Measurements from ENCODE around the gene TMEM247.

- TF ChIP-seq, protein P1, sequence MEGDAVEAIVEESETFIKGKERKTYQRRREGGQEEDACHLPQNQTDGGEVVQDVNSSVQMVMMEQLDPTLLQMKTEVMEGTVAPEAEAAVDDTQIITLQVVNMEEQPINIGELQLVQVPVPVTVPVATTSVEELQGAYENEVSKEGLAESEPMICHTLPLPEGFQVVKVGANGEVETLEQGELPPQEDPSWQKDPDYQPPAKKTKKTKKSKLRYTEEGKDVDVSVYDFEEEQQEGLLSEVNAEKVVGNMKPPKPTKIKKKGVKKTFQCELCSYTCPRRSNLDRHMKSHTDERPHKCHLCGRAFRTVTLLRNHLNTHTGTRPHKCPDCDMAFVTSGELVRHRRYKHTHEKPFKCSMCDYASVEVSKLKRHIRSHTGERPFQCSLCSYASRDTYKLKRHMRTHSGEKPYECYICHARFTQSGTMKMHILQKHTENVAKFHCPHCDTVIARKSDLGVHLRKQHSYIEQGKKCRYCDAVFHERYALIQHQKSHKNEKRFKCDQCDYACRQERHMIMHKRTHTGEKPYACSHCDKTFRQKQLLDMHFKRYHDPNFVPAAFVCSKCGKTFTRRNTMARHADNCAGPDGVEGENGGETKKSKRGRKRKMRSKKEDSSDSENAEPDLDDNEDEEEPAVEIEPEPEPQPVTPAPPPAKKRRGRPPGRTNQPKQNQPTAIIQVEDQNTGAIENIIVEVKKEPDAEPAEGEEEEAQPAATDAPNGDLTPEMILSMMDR (IDR thresholded peaks at IDR 0.05): no peak
- no peak for TF ChIP-seq POLR2A (IDR thresholded peaks at IDR 0.05)
Measured at GRCh38 chr2:46492301-46492700, 12.9 kb downstream of the TMEM247 start.
